Hepatocyte (in vitro differentiated cells): ENCODE data around the gene SLC12A7.

Source experiments
- EZH2 ChIP-seq: fragments of 200-600 bp; sonication (generic); IDR thresholded peaks from 2 replicates; pipeline ENCODE4 v1.6.1; 2016; ENCODE audit warnings: antibody characterized with exemption, mild to moderate bottlenecking, borderline replicate concordance
- TF ChIP-seq, protein P1 (sequence below): fragments of 200-600 bp; sonication (generic); IDR thresholded peaks from 2 replicates; pipeline ENCODE4 v1.5.1; 2016; ENCODE audit warnings: antibody characterized with exemption, mild to moderate bottlenecking; ENCODE audit not compliant: poor library complexity

DNA sequence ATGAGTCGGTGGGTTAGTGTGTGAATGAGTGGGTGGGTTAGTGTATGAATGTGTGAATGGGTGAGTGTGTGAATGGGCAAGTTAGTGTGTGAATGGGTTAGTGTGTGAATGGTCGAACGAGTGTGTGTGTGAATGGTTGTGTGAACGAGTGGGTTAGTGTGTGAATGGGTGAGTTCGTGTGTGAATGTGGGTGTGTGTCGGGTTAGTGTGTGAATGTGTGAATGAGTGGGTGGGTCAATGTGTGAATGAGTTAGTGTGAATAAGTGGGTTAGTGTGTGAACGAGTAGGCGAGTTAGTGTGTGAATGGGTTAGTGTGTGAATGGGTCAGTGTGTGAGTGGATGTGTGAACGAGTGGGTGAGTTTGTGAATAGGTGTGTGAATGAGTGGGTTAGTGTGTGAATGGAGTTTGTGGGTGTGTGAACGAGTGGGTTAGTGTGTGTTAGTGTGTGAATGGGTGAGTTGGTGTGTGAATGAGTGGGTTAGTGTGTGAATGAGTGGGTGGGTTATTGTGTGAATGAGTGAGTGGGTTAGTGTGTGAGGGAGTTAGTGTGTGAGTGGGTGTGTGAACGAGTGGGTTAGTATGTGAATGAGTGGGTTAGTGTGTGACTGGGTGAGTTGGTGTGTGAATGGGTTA, 64.4 kb downstream of the SLC12A7 start:
- TF ChIP-seq, protein P1, sequence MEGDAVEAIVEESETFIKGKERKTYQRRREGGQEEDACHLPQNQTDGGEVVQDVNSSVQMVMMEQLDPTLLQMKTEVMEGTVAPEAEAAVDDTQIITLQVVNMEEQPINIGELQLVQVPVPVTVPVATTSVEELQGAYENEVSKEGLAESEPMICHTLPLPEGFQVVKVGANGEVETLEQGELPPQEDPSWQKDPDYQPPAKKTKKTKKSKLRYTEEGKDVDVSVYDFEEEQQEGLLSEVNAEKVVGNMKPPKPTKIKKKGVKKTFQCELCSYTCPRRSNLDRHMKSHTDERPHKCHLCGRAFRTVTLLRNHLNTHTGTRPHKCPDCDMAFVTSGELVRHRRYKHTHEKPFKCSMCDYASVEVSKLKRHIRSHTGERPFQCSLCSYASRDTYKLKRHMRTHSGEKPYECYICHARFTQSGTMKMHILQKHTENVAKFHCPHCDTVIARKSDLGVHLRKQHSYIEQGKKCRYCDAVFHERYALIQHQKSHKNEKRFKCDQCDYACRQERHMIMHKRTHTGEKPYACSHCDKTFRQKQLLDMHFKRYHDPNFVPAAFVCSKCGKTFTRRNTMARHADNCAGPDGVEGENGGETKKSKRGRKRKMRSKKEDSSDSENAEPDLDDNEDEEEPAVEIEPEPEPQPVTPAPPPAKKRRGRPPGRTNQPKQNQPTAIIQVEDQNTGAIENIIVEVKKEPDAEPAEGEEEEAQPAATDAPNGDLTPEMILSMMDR: no peak
- no peak for TF ChIP-seq EZH2
